Tongue (tissue), 3 donors: Measurements from ENCODE around the gene CELA3B. TPM values are rescaled to one million over a fixed set of nuclear protein-coding genes. Genes with fewer than 3 reads are reported as not detected.
"Not testable (repeated sequence)": the region's sequence is repeated elsewhere in the genome, so short reads cannot be mapped to it uniquely, and the experiment has no call there.

Experiments
- DNase-seq: peaks from one replicate; pipeline ENCODE4 v3.0.0-alpha.2; 2015
- small RNA-seq: library from RNA; depleted of rRNA; stranded (forward); fragments of <200 nt; gene quantifications from one replicate; pipeline ENCODE3, GENCODE V24; 2014; ENCODE audit warnings: low replicate concordance
- total RNA-seq: library from RNA; depleted of rRNA; stranded (reverse); fragments of >200 nt; gene quantifications from one replicate; pipeline ENCODE4 v1.2.3, GENCODE V29; 2014

Gene CELA3B
- total RNA-seq, 1 donor from 2014 or later = not detected

- not testable (repeated sequence) for DNase-seq
Observed at GRCh38 chr1:22012752-22013151, 35.9 kb downstream of the CELA3B start.

DNA sequence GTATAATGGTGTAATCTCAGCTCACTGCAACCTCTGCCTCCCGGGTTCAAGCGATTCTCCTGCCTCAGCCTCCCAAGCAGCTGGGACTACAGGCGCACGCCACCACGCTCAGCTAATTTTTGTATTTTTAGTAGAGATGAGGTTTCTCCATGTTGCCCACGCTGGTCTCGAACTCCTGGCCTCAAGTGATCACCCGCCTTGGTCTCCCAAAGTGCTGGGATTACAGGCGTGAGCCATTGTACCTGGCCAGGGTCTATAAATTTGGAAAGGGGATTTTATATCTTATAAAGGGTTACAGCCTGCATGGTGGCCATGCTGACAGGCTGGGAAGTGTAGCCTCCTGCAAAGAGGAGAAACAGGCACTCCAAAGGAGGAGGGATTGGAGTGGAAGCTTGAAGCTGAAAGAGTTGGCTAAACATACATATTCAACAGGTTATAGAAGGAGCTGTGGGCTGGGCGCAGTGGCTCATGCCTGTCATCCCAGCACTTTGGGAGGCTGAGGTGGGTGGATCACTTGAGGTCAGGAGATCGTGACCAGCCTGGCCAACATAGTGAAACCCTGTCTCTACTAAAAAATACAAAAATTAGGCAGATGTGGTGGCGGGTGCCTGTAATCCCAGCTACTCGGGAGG is 37.9 kb downstream of the CELA3B start:
- not testable (repeated sequence) for DNase-seq

- DNase-seq = no peak
Observed at GRCh38 chr1:22018583-22019559, 42.0 kb downstream of the CELA3B start.

GRCh38 chr1:22021061-22021460 is 44.2 kb downstream of the CELA3B start:
- DNase-seq = no peak

- peak; percentile 87 for DNase-seq
Observed at GRCh38 chr1:22024485-22025367, 47.9 kb downstream of the CELA3B start.

DNA sequence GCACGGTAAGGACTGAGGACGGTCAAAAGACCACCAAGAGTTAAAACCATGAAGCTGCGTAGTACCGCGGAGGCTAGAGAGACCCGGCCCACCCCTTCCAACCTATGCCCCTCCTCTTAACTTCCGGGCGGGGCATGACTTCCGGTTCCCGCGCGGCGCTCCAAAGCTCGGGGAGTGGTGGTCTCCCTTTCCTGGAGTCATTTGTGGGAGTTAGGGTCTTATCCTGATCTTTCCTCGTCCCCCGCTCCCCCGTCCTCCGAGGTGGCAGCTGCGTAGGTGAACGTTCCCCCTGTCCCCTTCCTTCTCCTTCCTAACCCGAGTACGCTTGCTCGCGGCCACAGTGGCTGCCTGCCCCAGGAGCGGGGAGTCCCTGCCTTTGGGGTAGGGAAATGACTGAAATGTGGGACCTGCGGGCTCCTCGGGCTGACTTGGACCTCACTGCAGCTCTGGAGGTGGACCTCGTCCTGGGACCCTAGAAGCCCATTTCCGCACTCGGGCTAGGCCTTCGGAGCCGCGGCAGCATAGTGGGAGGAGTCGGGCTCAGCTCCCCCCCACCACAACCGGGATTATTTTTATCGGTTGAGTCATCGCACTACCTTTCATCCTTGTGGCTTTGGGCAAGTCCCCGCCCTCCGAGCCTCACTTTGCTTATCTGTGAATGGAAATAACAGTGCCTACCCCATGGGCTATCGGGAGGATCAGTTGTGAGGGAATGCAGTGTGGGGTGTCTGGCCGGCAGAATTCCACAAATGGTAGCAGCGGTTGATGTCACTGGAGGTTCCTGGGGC is 48.7 kb downstream of the CELA3B start:
- DNase-seq = peak; percentile 96

DNA sequence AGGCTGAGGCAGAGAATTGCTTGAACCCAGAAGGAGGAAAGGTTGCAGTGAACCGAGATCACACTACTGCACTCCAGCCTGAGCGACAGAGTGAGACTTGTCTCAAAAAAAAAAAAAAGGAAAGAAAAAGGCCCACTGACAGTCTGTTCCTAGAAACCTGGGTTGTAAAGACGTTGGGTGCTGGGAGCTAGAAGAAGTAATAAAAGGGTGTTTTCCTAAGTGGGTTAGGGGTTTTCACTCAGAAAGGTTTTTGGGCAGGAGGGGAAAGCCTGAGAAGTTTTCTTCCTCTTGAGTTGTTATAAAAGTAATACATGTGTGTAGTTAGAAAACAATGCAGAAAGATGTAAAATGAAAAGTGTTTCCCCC is 50.1 kb downstream of the CELA3B start:
- DNase-seq = no peak

DNA sequence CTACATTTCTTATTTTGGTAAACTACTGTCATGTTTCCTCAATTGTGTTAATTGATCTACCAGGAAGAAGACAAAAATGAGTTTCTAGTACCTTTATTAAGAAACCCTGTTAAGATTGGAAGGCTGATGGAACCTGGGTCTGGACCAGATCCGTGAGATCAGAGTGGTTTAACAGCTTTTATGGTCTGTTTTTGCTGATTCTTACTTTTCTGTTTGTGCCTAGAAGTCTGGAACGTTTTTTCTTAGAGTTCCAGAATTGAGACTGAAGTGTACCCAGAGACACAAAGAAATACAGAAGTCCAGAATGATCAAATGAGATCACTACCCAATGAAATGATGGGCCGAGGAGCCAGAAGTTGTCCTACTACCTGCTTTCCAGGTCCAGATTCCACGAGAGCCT is 53.2 kb downstream of the CELA3B start:
- no peak for DNase-seq

GRCh38 chr1:22030473-22030872 is 53.7 kb downstream of the CELA3B start:
- no peak for DNase-seq

GRCh38 chr1:22031214-22031962 is 54.6 kb downstream of the CELA3B start:
- peak; percentile 74 for DNase-seq

DNA sequence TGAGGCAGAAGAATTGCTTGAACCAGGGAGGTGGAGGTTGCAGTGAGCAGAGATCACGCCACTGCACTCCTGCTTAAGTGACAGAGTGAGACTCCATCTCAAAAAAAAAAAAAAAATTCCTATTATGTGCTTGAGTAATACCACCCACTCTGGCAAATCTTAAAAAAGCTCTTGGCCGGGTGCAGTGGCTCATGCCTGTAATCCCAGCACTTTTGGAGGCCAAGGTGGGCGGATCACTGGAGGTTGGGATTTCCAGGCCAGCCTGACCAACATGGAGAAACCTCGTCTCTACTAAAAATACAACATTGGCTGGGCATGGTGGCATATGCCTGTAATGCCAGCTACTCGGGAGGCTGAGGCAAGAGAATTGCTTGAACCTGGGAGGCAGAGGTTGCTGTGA is 58.0 kb downstream of the CELA3B start:
- DNase-seq = not testable (repeated sequence)

DNA sequence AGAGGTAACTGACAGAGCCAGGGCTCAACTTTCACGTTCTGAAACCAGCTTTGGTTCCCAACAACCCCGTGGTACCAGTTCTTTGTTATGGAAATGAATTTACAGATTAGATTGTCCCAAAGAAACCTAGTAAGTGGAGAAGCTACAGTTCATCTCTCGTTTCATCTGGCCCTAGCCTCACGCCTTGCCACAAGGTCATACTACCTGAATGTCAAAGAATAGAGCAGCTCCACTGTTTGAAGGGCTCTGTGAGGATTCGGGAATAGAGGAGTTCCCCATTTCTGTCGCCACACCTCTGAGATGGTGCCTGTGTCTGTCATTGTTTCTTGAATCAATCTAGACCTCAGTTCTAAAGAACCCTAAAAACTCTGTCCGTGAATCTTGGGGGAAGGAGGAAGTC is 60.7 kb downstream of the CELA3B start:
- DNase-seq = no peak

DNA sequence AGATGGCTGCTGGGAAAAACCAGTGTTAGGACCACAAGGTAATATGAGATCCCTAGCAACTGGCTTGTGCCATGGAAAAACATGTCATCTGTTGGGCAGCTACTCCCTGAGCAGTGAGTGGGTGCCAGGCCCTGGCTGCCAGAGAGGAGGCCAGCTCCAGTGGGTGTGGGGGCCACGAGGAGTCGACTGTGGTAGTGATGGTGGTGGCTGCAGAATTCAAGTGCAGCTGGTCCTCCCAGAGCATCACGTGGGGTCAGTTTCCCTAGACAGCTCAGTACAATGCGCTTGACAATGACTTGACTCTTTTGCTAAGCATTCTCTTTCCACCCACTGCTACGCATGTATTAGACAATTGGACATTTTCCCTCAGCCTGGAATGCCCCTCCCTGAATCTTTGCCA is 61.2 kb downstream of the CELA3B start:
- peak; percentile 84 for DNase-seq

Small RNA genes within 50 kb of the gene (small RNA-seq; reads per million reads assigned to genes)
- gene RN7SL186P = not detected
- gene RN7SL386P = not detected
- gene RNU6-1022P = not detected
- gene RNU6-776P = not detected

Other genes with a start within 250 kb of the CELA3B start
- 98.1 TPM for gene USP48, start 193.9 kb upstream of the CELA3B start, total RNA-seq
- gene LDLRAD2, start 164.8 kb upstream of the CELA3B start, total RNA-seq = 0.21 TPM
- 381 TPM for gene HSPG2, start 39.7 kb upstream of the CELA3B start, total RNA-seq
- not detected for gene CELA3A, start 24.6 kb downstream of the CELA3B start, total RNA-seq
- gene CDC42, start 75.7 kb downstream of the CELA3B start, total RNA-seq = 288 TPM
- gene WNT4, start 166.1 kb downstream of the CELA3B start, total RNA-seq = 7.7 TPM